ENCODE results near the gene LRP1B.
"Not testable (repeated sequence)": the region's sequence is repeated elsewhere in the genome, so short reads cannot be mapped to it uniquely, and the experiment has no call there.

LRP1B gene

DNA sequence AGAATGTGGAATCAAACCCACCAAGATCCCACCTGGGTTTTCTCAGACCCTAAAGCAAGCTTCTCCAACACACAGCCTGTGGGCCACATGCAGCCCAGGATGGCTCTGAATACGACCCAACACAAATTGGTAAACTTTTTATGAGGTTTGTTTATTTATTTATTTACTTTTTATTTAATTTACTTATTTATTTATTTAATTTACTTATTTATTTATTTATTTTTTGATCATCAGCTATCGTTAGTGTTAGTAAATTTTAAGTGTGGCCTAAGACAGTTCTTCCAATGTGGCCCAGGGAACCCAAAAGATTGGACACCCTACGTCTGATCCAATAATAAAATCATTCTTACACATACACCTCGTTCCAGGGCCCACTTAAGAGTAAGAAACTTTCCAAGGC is 1451.1 kb downstream of the LRP1B start:
- H3K27me3 ChIP-seq (ENCODE audit: insufficient read depth, low read length) = no peaks in the 10 kb centered on the region
- no peaks in the 10 kb centered on the region for H3K4me1 ChIP-seq (ENCODE audit: insufficient read depth, low read length)
- no peak overlapping the region for H3K4me3 ChIP-seq (ENCODE audit: low read length)
- no peaks in the 10 kb centered on the region for H3K36me3 ChIP-seq (ENCODE audit: insufficient read depth, low read depth, low read length)
- H3K9me3 ChIP-seq (ENCODE audit: insufficient read depth, low read depth, low read length) = no peaks in the 10 kb centered on the region
- no peak overlapping the region for H3K9ac ChIP-seq (ENCODE audit: low read depth, low read length)
- H3K27ac ChIP-seq (ENCODE audit: low read length) = no peak overlapping the region

DNA sequence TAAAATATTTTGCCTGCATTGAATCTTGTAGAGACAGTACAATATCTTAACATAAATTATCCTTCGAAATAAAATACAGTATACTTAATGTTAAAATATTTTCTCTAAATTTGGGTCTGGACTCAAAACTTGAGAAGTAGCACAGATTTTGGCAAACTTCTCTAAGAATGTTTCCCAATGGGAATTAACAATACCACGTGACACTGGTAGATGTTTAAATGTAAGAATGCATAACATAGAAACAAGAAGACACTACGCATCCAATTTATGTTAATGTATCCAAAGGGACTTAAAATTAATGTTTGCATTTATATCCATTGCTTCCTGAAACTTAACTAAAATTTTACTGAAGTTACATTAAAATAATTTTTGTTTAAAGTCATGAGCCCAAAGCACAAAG is 1460.9 kb downstream of the LRP1B start:
- H3K9me3 ChIP-seq (ENCODE audit: insufficient read depth, low read depth, low read length) = no peaks in the 10 kb centered on the region; the same call in 1 of the 2 replicates
- no peak overlapping the region for H3K4me3 ChIP-seq (ENCODE audit: low read length)
- no peaks in the 10 kb centered on the region for H3K36me3 ChIP-seq (ENCODE audit: insufficient read depth, low read depth, low read length)
- H3K9ac ChIP-seq (ENCODE audit: low read depth, low read length) = no peak overlapping the region
- no peaks in the 10 kb centered on the region for H3K4me1 ChIP-seq (ENCODE audit: insufficient read depth, low read length)
- no peak overlapping the region for H3K27ac ChIP-seq (ENCODE audit: low read length)
- H3K27me3 ChIP-seq (ENCODE audit: insufficient read depth, low read length) = no peaks in the 10 kb centered on the region

DNA sequence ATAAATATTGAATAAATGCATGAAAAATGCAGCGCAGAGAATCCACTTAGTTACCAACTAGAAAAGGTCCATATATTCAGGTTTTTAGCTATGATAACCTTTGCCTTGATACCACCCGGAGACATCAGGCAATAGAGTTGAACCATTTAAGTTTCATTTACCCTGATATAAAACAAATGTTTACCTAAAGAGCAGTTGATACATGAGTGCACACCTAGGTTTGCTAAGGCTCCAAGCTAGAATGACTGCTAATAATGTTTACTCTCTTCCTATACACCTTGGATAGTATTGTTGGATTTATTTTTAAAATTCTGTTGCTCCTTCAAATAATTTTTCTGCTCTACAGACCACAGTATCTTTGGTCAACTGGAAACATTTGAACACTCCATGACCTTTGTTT is 1463.6 kb downstream of the LRP1B start:
- Histone ChIP-seq H3K4me3 (ENCODE audit: low read length) (no peak overlapping the region), H3K9me3 (ENCODE audit: insufficient read depth, low read depth, low read length) (no peaks in the 10 kb centered on the region; the same call in 1 of the 2 replicates), H3K9ac (ENCODE audit: low read depth, low read length) (no peak overlapping the region), H3K27ac (ENCODE audit: low read length) (no peak overlapping the region), H3K4me1 (ENCODE audit: insufficient read depth, low read length) (no peaks in the 10 kb centered on the region), H3K36me3 (ENCODE audit: insufficient read depth, low read depth, low read length) (no peaks in the 10 kb centered on the region), H3K27me3 (ENCODE audit: insufficient read depth, low read length) (no peaks in the 10 kb centered on the region)

DNA sequence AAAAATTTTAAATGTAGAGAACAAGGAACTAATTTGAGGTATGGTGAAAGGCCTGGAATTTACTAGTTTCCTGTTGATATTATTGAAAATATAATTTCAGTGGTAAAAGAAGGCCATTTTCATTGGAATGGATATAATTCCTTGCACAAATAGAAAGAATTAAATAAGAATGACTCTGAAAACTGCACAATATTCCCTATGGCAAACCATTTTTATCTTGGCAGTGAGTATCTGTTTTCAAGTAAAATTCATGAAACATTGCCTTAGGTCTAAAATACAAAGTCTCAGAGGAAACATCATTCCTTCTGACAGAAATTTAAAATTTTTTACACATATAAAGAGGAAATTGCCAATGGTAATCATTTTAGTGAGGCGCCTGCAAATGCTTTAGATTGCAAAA is 1468.3 kb downstream of the LRP1B start:
- Histone ChIP-seq H3K4me3 (ENCODE audit: low read length) (no peak overlapping the region), H3K9me3 (ENCODE audit: insufficient read depth, low read depth, low read length) (no peaks in the 10 kb centered on the region), H3K27ac (ENCODE audit: low read length) (no peak overlapping the region)

DNA sequence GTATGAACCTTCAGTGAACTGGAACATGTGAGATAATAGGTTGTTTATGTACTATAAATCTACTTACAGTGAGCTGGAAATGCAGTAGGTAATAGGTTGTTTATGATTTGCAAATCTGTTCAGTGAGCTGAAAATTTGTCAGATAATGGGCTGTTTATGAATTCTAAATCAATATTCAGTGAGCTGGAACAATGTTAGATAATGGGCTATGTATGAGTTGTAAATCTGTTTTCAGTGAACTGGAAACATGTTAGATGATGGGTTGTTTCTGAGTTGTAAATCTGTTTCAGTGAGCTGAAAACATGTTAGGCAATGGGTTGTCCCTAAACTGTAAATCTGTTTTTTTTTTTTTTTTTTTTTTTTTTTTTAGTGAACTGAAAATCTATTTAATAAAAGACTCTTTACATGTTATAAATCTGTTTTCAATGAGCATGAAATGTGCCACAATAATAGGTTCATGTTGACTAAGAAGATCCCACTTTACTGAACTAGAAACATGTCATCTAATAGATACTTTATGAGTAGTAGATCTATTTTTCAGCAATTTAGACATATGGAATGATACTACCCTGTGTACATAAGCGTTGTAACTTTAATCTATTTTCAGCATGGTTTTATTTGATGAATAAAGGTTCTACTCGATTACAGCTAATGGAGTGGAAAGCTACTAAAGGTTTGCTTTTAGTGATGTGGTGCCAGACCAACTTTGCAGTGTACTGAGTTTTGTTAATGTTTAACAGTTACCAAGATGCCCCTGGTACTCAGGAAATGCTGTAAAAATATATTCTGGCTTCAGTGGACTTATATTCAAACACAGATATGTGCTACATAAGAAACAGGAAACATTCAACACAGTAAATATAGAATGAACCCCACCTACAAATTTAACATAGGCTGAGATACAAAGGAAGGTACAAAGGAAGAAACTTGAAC is 1471.8 kb downstream of the LRP1B start:
- Histone ChIP-seq H3K27ac (ENCODE audit: low read length) (no peak overlapping the region), H3K36me3 (ENCODE audit: insufficient read depth, low read depth, low read length) (no peaks in the 10 kb centered on the region), H3K4me1 (ENCODE audit: insufficient read depth, low read length) (no peaks in the 10 kb centered on the region), H3K27me3 (ENCODE audit: insufficient read depth, low read length) (no peaks in the 10 kb centered on the region), H3K4me3 (ENCODE audit: low read length) (no peak overlapping the region), H3K9me3 (ENCODE audit: insufficient read depth, low read depth, low read length) (no peaks in the 10 kb centered on the region), H3K9ac (ENCODE audit: low read depth, low read length) (no peak overlapping the region)

More for the DNA sequence above, 1468.3 kb downstream of the LRP1B start:
- Histone ChIP-seq H3K27me3 (ENCODE audit: insufficient read depth, low read length) (no peaks in the 10 kb centered on the region), H3K4me1 (ENCODE audit: insufficient read depth, low read length) (no peaks in the 10 kb centered on the region), H3K36me3 (ENCODE audit: insufficient read depth, low read depth, low read length) (no peaks in the 10 kb centered on the region), H3K9ac (ENCODE audit: low read depth, low read length) (no peak overlapping the region)

DNA sequence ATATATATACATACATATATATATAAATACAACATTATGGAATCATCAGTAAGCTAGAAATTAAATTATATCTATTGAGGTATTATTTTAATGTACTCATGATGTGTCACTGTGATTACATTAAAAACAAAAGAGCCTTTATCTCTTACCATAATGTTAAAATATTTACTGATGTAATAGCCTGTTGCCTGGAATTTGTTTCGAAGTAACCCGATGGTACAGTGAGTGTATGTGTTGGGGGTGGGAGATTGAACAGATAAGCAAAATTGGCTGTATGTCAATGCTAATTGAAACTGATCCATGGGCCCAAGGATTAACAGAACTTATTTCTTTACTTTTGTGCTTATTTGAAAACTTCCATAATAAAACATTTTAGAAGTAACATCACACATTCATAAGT is 1473.2 kb downstream of the LRP1B start:
- H3K4me1 ChIP-seq (ENCODE audit: insufficient read depth, low read length) = no peaks in the 10 kb centered on the region
- no peak overlapping the region for H3K9ac ChIP-seq (ENCODE audit: low read depth, low read length)
- no peak overlapping the region for H3K27ac ChIP-seq (ENCODE audit: low read length)
- H3K36me3 ChIP-seq (ENCODE audit: insufficient read depth, low read depth, low read length) = no peaks in the 10 kb centered on the region
- no peak overlapping the region for H3K4me3 ChIP-seq (ENCODE audit: low read length)
- no peaks in the 10 kb centered on the region for H3K9me3 ChIP-seq (ENCODE audit: insufficient read depth, low read depth, low read length)
- no peaks in the 10 kb centered on the region for H3K27me3 ChIP-seq (ENCODE audit: insufficient read depth, low read length)

DNA sequence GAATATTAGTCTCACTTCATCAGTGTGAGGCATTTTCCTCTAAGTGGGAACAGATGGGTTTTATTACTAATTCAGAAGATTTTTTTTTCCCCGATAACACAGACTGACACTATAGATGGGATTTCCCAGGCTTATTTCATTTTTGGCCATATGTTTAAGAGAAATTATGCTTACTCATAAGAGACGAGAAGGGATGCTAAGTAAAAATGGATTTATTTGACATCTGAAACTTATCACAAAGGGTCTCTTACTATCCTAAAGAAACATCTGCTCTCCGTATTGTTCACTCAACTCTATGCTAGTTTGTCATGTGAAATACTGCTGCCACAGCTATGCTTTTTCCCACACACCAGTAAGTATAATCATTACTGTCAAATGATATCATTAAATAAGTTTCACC is 1476.3 kb downstream of the LRP1B start:
- Histone ChIP-seq H3K9ac (ENCODE audit: low read depth, low read length) (no peak overlapping the region), H3K27me3 (ENCODE audit: insufficient read depth, low read length) (no peaks in the 10 kb centered on the region), H3K27ac (ENCODE audit: low read length) (no peak overlapping the region), H3K4me3 (ENCODE audit: low read length) (no peak overlapping the region), H3K9me3 (ENCODE audit: insufficient read depth, low read depth, low read length) (no peaks in the 10 kb centered on the region), H3K4me1 (ENCODE audit: insufficient read depth, low read length) (no peaks in the 10 kb centered on the region), H3K36me3 (ENCODE audit: insufficient read depth, low read depth, low read length) (no peaks in the 10 kb centered on the region)

DNA sequence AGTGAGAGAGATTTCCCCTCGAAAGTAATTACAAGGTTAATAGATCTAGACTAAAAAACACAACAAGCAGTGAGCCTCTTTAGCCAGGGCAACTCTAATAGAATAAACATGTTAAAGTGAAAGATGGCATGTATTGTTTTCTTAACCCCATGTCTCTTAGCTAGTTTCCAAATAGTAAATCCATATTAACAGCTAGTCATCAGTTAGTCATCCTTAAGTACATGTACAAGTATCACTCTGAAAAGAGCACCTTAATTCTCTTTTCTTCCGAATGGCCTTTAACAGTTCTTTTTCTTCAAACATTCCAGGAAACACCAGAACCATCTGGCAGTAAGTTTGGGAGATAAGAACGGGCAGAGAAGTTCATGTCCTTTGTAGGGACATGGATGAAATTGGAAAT is 1480.0 kb downstream of the LRP1B start:
- Histone ChIP-seq H3K27ac (ENCODE audit: low read length) (no peak overlapping the region), H3K9ac (ENCODE audit: low read depth, low read length) (no peak overlapping the region), H3K4me3 (ENCODE audit: low read length) (no peak overlapping the region), H3K4me1 (ENCODE audit: insufficient read depth, low read length) (no peaks in the 10 kb centered on the region), H3K9me3 (ENCODE audit: insufficient read depth, low read depth, low read length) (no peaks in the 10 kb centered on the region), H3K36me3 (ENCODE audit: insufficient read depth, low read depth, low read length) (no peaks in the 10 kb centered on the region), H3K27me3 (ENCODE audit: insufficient read depth, low read length) (no peaks in the 10 kb centered on the region)

DNA sequence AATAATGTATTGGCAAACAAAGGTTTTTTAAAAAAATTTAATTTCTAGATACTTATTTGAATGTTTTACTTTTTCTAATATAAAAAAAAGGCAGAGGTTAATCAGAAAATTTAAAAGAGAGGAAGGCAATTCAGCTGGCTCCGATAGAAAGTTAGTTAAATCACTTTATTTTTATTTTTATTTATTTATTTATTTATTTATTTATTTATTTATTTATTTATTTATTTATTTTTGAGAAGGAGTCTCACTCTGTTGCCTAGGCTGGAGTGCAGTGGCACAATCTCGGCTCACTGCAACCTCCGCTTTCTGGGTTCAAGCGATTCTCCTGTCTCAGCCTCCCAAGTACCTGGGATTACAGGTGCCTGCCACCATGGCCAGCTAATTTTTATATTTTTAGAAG is 1480.7 kb downstream of the LRP1B start:
- H3K36me3 ChIP-seq (ENCODE audit: insufficient read depth, low read depth, low read length); H3K9ac ChIP-seq (ENCODE audit: low read depth, low read length); H3K4me3 ChIP-seq (ENCODE audit: low read length); H3K27ac ChIP-seq (ENCODE audit: low read length); H3K9me3 ChIP-seq (ENCODE audit: insufficient read depth, low read depth, low read length); H3K27me3 ChIP-seq (ENCODE audit: insufficient read depth, low read length); H3K4me1 ChIP-seq (ENCODE audit: insufficient read depth, low read length): not testable (repeated sequence)

DNA sequence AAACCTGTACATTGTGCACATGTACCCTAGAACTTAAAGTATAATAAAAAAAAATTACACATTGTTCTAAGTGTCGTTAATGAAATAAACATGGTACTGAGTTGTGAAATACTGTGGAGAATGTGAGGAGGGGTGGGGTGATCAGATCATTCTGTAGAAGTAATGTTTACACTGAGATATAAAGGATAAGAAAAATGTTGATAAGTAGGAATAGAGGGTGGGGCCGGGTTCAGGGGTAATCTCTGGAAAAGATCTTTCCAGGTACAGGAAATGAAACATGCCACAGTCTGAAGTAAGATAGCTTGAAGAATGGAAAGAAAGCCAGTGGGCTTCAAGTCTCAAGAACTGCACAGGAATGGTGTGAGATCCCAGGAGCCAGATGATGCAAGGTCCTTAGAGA is 1482.4 kb downstream of the LRP1B start:
- no peaks in the 10 kb centered on the region for H3K27me3 ChIP-seq (ENCODE audit: insufficient read depth, low read length)

DNA sequence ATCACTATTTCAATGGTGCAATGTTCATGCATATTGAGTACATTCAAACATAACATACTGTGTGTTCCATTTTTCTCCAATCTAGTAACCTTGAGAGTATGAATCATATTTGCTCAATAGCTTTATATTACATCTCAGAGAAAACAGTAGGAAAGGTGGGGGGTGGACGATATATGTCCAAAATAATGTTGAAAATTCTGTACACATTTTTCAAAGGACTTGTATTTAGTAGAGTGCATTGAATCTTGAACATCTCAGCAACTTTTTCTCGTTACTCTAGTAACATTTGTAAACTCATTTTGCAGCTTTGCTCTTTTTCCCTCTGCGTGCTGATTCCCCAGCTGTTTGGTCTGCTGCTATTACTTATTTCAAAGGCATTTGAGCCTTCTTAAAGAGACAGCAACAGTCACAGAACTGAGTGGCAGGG is 1487.0 kb downstream of the LRP1B start:
- Histone ChIP-seq H3K4me3 (ENCODE audit: low read length) (no peak overlapping the region), H3K27ac (ENCODE audit: low read length) (no peak overlapping the region), H3K9ac (ENCODE audit: low read depth, low read length) (no peak overlapping the region)

More for the DNA sequence above, 1482.4 kb downstream of the LRP1B start:
- H3K9me3 ChIP-seq (ENCODE audit: insufficient read depth, low read depth, low read length) = no peaks in the 10 kb centered on the region
- H3K4me3 ChIP-seq (ENCODE audit: low read length) = no peak overlapping the region
- H3K36me3 ChIP-seq (ENCODE audit: insufficient read depth, low read depth, low read length) = no peaks in the 10 kb centered on the region
- H3K4me1 ChIP-seq (ENCODE audit: insufficient read depth, low read length) = no peaks in the 10 kb centered on the region
- no peak overlapping the region for H3K27ac ChIP-seq (ENCODE audit: low read length)
- no peak overlapping the region for H3K9ac ChIP-seq (ENCODE audit: low read depth, low read length)

DNA sequence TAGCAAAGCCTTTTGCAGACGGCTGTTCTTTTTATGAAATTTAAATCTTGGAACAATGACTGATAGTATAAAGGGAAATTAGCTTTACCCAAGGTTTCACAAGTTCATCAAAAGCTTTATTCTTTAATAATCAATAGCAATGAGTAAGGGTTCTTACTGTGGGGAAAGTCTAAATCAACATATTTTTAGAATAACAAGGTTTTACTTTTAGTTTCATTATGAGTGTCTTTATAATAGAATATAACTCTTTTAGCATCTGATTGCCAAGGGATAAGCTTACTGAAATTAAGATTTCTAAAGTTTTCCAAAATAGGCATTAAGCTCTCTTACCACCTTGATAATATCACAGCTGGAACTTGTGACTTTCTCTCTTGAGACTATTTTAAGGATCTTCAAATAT is 1489.7 kb downstream of the LRP1B start:
- H3K36me3 ChIP-seq (ENCODE audit: insufficient read depth, low read depth, low read length) = no peaks in the 10 kb centered on the region
- H3K27me3 ChIP-seq (ENCODE audit: insufficient read depth, low read length) = no peaks in the 10 kb centered on the region
- H3K4me1 ChIP-seq (ENCODE audit: insufficient read depth, low read length) = no peaks in the 10 kb centered on the region
- H3K9me3 ChIP-seq (ENCODE audit: insufficient read depth, low read depth, low read length) = no peaks in the 10 kb centered on the region; the same call in 1 of the 2 replicates
- H3K4me3 ChIP-seq (ENCODE audit: low read length) = no peak overlapping the region
- no peak overlapping the region for H3K27ac ChIP-seq (ENCODE audit: low read length)
- H3K9ac ChIP-seq (ENCODE audit: low read depth, low read length) = no peak overlapping the region

More for the DNA sequence above, 1487.0 kb downstream of the LRP1B start:
- H3K36me3 ChIP-seq (ENCODE audit: insufficient read depth, low read depth, low read length) = no peaks in the 10 kb centered on the region
- no peaks in the 10 kb centered on the region for H3K27me3 ChIP-seq (ENCODE audit: insufficient read depth, low read length)
- H3K4me1 ChIP-seq (ENCODE audit: insufficient read depth, low read length) = no peaks in the 10 kb centered on the region
- H3K9me3 ChIP-seq (ENCODE audit: insufficient read depth, low read depth, low read length) = no peaks in the 10 kb centered on the region; the same call in 1 of the 2 replicates
